Neuronal stem cell (in vitro differentiated cells): ENCODE data around the gene MXI1.
"Not testable (repeated sequence)": the region's sequence is repeated elsewhere in the genome, so short reads cannot be mapped to it uniquely, and the experiment has no call there.

Experiments
- DNase-seq: peaks from one replicate; pipeline ENCODE4 v3.0.0-alpha.2; 2013; ENCODE audit warnings: low spot score
- H2AFZ ChIP-seq: one replicate; pipeline ENCODE4 v1.6.1; 2013; ENCODE audit warnings: mild to moderate bottlenecking, low read length, inconsistent platforms
- H2AK5ac ChIP-seq: 2 replicates; pipeline ENCODE4 v1.6.1; 2013; ENCODE audit warnings: low read depth, mild to moderate bottlenecking, inconsistent platforms, low read length, moderate library complexity, mixed read lengths
- H2BK120ac ChIP-seq: 2 replicates; pipeline ENCODE4 v1.6.1; 2013; ENCODE audit warnings: low read depth, mild to moderate bottlenecking, inconsistent platforms, low read length, moderate library complexity, mixed read lengths
- H2BK12ac ChIP-seq: one replicate; pipeline ENCODE4 v1.6.1; 2013; ENCODE audit warnings: low read length, inconsistent platforms
- H2BK15ac ChIP-seq: 2 replicates; pipeline ENCODE4 v1.6.1; 2013; ENCODE audit warnings: mild to moderate bottlenecking, low read length, inconsistent platforms, mixed read lengths
- H2BK5ac ChIP-seq: one replicate; pipeline ENCODE4 v1.6.1; 2013; ENCODE audit warnings: inconsistent platforms, mild to moderate bottlenecking, low read length, moderate library complexity
- H3K14ac ChIP-seq: one replicate; pipeline ENCODE4 v1.6.1; 2013; ENCODE audit warnings: low read length, inconsistent platforms
- H3K18ac ChIP-seq: 2 replicates; pipeline ENCODE4 v1.6.1; 2013; ENCODE audit warnings: low read length, inconsistent platforms
- H3K23ac ChIP-seq: 2 replicates; pipeline ENCODE4 v1.6.1; 2013; ENCODE audit warnings: low read depth, mild to moderate bottlenecking, mixed read lengths, low read length, inconsistent platforms; ENCODE audit not compliant: poor library complexity
- H3K27ac ChIP-seq: replicated peaks from 3 replicates; pipeline ENCODE4 v1.5.1; 2013; ENCODE audit warnings: low read length, inconsistent platforms
- H3K27me3 ChIP-seq, 3 experiments: 2 replicates each; pipeline ENCODE4 v1.6.1; 2013; ENCODE audit warnings: low read length in 3 of 3, mild to moderate bottlenecking in 2 of 3, inconsistent platforms in 1 of 3, low read depth in 1 of 3, mixed read lengths in 1 of 3, moderate library complexity in 1 of 3; ENCODE audit not compliant: control insufficient read depth in 3 of 3, insufficient read depth in 3 of 3
- H3K36me3 ChIP-seq, 2 donors: replicated peaks in 1 of 2; 2 replicates each; pipeline ENCODE4 v1.6.1; 2013; ENCODE audit warnings: low read length in 2 of 2; ENCODE audit not compliant: control insufficient read depth in 2 of 2, insufficient read depth in 2 of 2
- H3K4ac ChIP-seq: 2 replicates; pipeline ENCODE4 v1.6.1; 2013; ENCODE audit warnings: inconsistent platforms, mild to moderate bottlenecking, low read length, moderate library complexity
- H3K4me1 ChIP-seq, 2 donors: 1 replicate in 1 of 2; 2 replicates in 1 of 2; pipeline ENCODE4 v1.6.1; 2013; ENCODE audit warnings: low read length in 2 of 2, low read depth in 1 of 2; ENCODE audit not compliant: control insufficient read depth in 2 of 2, insufficient read depth in 1 of 2
- H3K4me2 ChIP-seq: one replicate; pipeline ENCODE4 v1.6.1; 2013; ENCODE audit warnings: mild to moderate bottlenecking, low read length, inconsistent platforms; ENCODE audit not compliant: insufficient read depth, poor library complexity, severe bottlenecking
- H3K4me3 ChIP-seq, 2 donors: 2 replicates each; pipeline ENCODE4 v1.5.1; 2013; ENCODE audit warnings: low read length in 2 of 2, mild to moderate bottlenecking in 2 of 2, inconsistent platforms in 1 of 2, moderate library complexity in 1 of 2
- H3K79me1 ChIP-seq: one replicate; pipeline ENCODE4 v1.6.1; 2013; ENCODE audit warnings: low read depth, mild to moderate bottlenecking, inconsistent platforms, low read length, moderate library complexity
- H3K9ac ChIP-seq: one replicate; pipeline ENCODE4 v1.6.1; 2013; ENCODE audit warnings: mild to moderate bottlenecking, low read depth, low read length, inconsistent platforms; ENCODE audit not compliant: poor library complexity
- H3K9me3 ChIP-seq, 2 donors: replicated peaks in 1 of 2; 2 replicates each; pipeline versions ENCODE3 to v1.6.1; 2013; ENCODE audit warnings: low read length in 2 of 2, mild to moderate bottlenecking in 2 of 2, inconsistent platforms in 1 of 2, low read depth in 1 of 2, mixed read lengths in 1 of 2, moderate library complexity in 1 of 2; ENCODE audit not compliant: control insufficient read depth in 2 of 2, insufficient read depth in 1 of 2
- H4K8ac ChIP-seq: one replicate; pipeline ENCODE4 v1.6.1; 2013; ENCODE audit warnings: low read depth, mild to moderate bottlenecking, inconsistent platforms, low read length, moderate library complexity
- H4K91ac ChIP-seq: one replicate; pipeline ENCODE4 v1.6.1; 2013; ENCODE audit warnings: low read length, low read depth, mild to moderate bottlenecking, inconsistent platforms; ENCODE audit not compliant: poor library complexity
- WGBS, 2 donors: extraction: QIAGEN DNeasy Blood & Tissue Kit; methylation state at CpG; one replicate each; pipeline ENCODE4 v1.1.7; 2013; ENCODE audit warnings: missing lambda C conversion rate in 2 of 2, mixed read lengths in 1 of 2; ENCODE audit not compliant: insufficient read length in 2 of 2, insufficient replicate concordance in 1 of 2; ENCODE audit errors: extremely low coverage in 2 of 2; 5-methylcytosine and 5-hydroxymethylcytosine counted together

The MXI1 gene

GRCh38 chr10:110241841-110242240 is 34.4 kb downstream of the MXI1 start:
- Histone ChIP-seq H2AFZ (no peak overlapping the region), H3K36me3 (peaks cover 4 to 47% of the 10 kb centered on the region in 2 donors), H3K4ac (no peak overlapping the region), H3K27me3 (no peaks in the 10 kb centered on the region), H3K9me3 (peaks cover 0 to 17% of the 10 kb centered on the region in 2 donors), H2BK12ac (no peak overlapping the region), H3K9ac (no peak overlapping the region), H3K23ac (no peak overlapping the region), H3K27ac (no peak overlapping the region), H4K91ac (no peak overlapping the region), H2BK5ac (no peak overlapping the region), H3K4me2 (no peak overlapping the region), H3K4me3 (no peak overlapping the region), H3K79me1 (no peaks in the 10 kb centered on the region), H3K4me1 (no peaks in the 10 kb centered on the region), H2BK15ac (no peak overlapping the region), H3K18ac (no peak overlapping the region), H2AK5ac (no peak overlapping the region), H4K8ac (no peak overlapping the region), H3K14ac (no peak overlapping the region), H2BK120ac (no peak overlapping the region)
- no peak for DNase-seq
- WGBS, 2 donors: no CpG with 5 or more reads among the region's 2 CpGs

GRCh38 chr10:110242511-110242910 is 35.1 kb downstream of the MXI1 start:
- Histone ChIP-seq H2BK12ac (no peak overlapping the region), H2BK5ac (no peak overlapping the region), H3K14ac (no peak overlapping the region), H3K4me1 (no peaks in the 10 kb centered on the region), H4K91ac (no peak overlapping the region), H3K9me3 (peaks cover 0 to 10% of the 10 kb centered on the region in 2 donors), H2BK15ac (no peak overlapping the region), H3K4ac (no peak overlapping the region), H3K27ac (no peak overlapping the region), H3K4me3 (no peak overlapping the region), H3K36me3 (peaks cover 2 to 41% of the 10 kb centered on the region in 2 donors), H3K18ac (no peak overlapping the region), H3K27me3 (no peaks in the 10 kb centered on the region), H4K8ac (no peak overlapping the region), H3K79me1 (no peaks in the 10 kb centered on the region), H2AFZ (no peak overlapping the region), H3K4me2 (no peak overlapping the region), H3K23ac (no peak overlapping the region), H2BK120ac (no peak overlapping the region), H3K9ac (no peak overlapping the region), H2AK5ac (no peak overlapping the region)
- WGBS, 2 donors: no CpG with 5 or more reads among the region's 1 CpG
- no peak for DNase-seq

- no peak overlapping the region for H2BK12ac ChIP-seq
- H4K91ac ChIP-seq: no peak overlapping the region
- H3K4me3 ChIP-seq: no peak overlapping the region
- H3K9me3 ChIP-seq: no peaks in the 10 kb centered on the region
- no peak overlapping the region for H2AK5ac ChIP-seq
- H3K9ac ChIP-seq: no peak overlapping the region
- no peaks in the 10 kb centered on the region for H3K27me3 ChIP-seq
- peaks cover 0 to 26% of the 10 kb centered on the region in 2 donors for H3K36me3 ChIP-seq
- H3K18ac ChIP-seq: no peak overlapping the region
- no peaks in the 10 kb centered on the region for H3K79me1 ChIP-seq
- H2BK5ac ChIP-seq: no peak overlapping the region
- DNase-seq: no peak
- WGBS, 2 donors: no CpG with 5 or more reads among the region's 3 CpGs
- no peaks in the 10 kb centered on the region for H3K4me1 ChIP-seq
- H3K23ac ChIP-seq: no peak overlapping the region
- H3K14ac ChIP-seq: no peak overlapping the region
- no peak overlapping the region for H3K4me2 ChIP-seq
- no peak overlapping the region for H3K4ac ChIP-seq
- H3K27ac ChIP-seq: no peak overlapping the region
- H4K8ac ChIP-seq: no peak overlapping the region
- no peak overlapping the region for H2BK15ac ChIP-seq
- no peak overlapping the region for H2AFZ ChIP-seq
- H2BK120ac ChIP-seq: no peak overlapping the region
Measured at GRCh38 chr10:110244550-110244949, 37.1 kb downstream of the MXI1 start.

- H3K4me1 ChIP-seq, H3K18ac ChIP-seq, DNase-seq, H3K4ac ChIP-seq, H3K27me3 ChIP-seq, H3K23ac ChIP-seq, H3K4me2 ChIP-seq, H3K79me1 ChIP-seq, H3K14ac ChIP-seq, H2AFZ ChIP-seq, H3K4me3 ChIP-seq, H2AK5ac ChIP-seq, H3K9me3 ChIP-seq, H3K9ac ChIP-seq, H3K27ac ChIP-seq, H4K91ac ChIP-seq, H2BK5ac ChIP-seq, H2BK120ac ChIP-seq, H2BK15ac ChIP-seq, H2BK12ac ChIP-seq, H4K8ac ChIP-seq: not testable (repeated sequence)
- no CpG with 5 or more reads among the region's 5 CpGs for WGBS, 2 donors
- peaks cover 0 to 25% of the 10 kb centered on the region in 2 donors for H3K36me3 ChIP-seq
Measured at GRCh38 chr10:110247833-110248232, 40.4 kb downstream of the MXI1 start.
